Nephron (organoid): ENCODE results near the gene KLHL22.
A peak's percentile ranks its signal among the peaks of the same experiment; 100 is the strongest.

Source experiments
- H3K27ac Mint-ChIP-seq, 3 experiments: 2 replicates each; pipeline ENCODE4 v1.8.0; 2020; ENCODE audit warnings: mixed read lengths in 3 of 3, mild to moderate bottlenecking in 2 of 3, moderate library complexity in 1 of 3
- H3K27me3 Mint-ChIP-seq: 2 replicates; pipeline ENCODE4 v1.8.0; 2021; ENCODE audit warnings: low read depth, mild to moderate bottlenecking, moderate library complexity, mixed read lengths
- H3K36me3 Mint-ChIP-seq: 2 replicates; pipeline ENCODE4 v1.8.0; 2020; ENCODE audit warnings: low read depth, mixed read lengths
- H3K4me1 Mint-ChIP-seq: 2 replicates; pipeline ENCODE4 v1.8.0; 2020; ENCODE audit warnings: mixed read lengths
- H3K4me3 Mint-ChIP-seq, 3 experiments: 2 replicates each; pipeline ENCODE4 v1.8.0; 2020; ENCODE audit warnings: mild to moderate bottlenecking in 3 of 3, mixed read lengths in 3 of 3, moderate library complexity in 2 of 3
- H3K9me3 Mint-ChIP-seq: 2 replicates; pipeline ENCODE4 v1.8.0; 2020; ENCODE audit warnings: mixed read lengths
- TF ChIP-seq, protein P1 (sequence below), 3 experiments: fragments of 200-600 bp; sonication (generic); IDR thresholded peaks; one replicate each; pipeline ENCODE4 v1.5.0; 2021; ENCODE audit warnings: antibody characterized with exemption in 3 of 3; ENCODE audit not compliant: unreplicated experiment in 3 of 3

The KLHL22 gene

DNA sequence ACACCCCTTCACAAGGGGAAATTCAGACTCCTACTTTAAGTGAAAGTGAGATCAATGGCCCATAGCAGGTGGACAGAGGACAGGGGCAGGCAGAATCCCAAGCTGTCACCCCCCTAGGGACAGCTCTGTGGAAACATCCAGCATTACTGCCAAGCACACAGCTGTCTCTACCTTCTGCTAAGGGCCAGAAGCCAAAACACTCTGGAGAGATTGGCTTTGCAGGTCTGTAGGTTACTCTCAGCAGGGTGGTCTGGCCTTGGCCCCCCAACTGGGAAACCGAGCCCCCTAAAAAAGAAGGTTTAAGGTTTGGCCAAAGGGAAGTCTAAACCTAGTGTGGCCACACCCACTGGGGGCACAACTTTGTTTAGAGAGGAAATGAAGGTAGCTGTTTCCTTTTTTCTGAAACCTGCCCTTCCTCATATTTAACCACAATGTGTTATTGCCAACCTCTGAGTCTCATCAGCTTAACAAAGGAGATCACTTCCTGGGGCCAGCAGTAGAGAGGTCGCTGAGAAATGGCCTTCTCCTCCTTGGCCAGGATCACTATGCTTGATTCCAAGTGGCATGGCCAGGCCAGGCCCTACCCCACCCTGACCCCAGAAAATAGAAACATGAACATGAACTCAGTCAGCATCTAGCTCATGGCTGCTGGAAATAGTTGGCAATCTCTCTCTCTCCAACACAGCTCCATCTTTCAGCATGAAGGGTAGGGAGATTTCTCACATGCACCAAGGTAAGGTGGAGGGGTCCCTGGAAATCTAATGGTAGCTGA, 32.1 kb downstream of the KLHL22 start:
- Mint-ChIP-seq H3K27ac (no peak overlapping the region), H3K36me3 (peaks cover 35% of the 10 kb centered on the region), H3K4me3 (no peak overlapping the region), H3K4me1 (peaks cover 26% of the 10 kb centered on the region), H3K9me3 (no peaks in the 10 kb centered on the region), H3K27me3 (no peaks in the 10 kb centered on the region)
- TF ChIP-seq, protein P1, sequence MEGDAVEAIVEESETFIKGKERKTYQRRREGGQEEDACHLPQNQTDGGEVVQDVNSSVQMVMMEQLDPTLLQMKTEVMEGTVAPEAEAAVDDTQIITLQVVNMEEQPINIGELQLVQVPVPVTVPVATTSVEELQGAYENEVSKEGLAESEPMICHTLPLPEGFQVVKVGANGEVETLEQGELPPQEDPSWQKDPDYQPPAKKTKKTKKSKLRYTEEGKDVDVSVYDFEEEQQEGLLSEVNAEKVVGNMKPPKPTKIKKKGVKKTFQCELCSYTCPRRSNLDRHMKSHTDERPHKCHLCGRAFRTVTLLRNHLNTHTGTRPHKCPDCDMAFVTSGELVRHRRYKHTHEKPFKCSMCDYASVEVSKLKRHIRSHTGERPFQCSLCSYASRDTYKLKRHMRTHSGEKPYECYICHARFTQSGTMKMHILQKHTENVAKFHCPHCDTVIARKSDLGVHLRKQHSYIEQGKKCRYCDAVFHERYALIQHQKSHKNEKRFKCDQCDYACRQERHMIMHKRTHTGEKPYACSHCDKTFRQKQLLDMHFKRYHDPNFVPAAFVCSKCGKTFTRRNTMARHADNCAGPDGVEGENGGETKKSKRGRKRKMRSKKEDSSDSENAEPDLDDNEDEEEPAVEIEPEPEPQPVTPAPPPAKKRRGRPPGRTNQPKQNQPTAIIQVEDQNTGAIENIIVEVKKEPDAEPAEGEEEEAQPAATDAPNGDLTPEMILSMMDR (IDR thresholded peaks at IDR 0.05; ENCODE audit: unreplicated experiment in 3 of 3), result no peak

DNA sequence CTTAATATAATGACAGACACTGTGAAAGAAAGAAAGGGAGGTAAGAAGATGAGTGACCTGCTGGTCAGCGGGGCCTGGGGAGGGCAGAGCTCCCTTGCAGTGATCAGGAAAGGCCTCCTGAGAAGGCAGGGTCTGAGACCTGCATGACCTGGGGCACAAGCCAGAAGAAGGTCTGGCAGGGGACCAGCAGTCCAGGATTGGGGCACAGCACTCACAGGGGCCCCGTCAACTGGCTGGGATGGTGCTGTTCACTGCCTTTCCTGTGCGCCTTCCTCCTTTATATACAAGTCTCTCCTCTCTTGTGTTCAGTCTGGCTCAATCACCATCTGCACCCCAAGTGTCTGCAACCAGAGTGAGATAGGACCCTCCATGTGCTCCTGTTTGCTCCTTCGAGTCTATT, 35.7 kb downstream of the KLHL22 start:
- Mint-ChIP-seq H3K27ac (peak overlapping the region in 1 of 3 experiments; percentile 22), H3K4me1 (peaks cover 21% of the 10 kb centered on the region), H3K4me3 (no peak overlapping the region), H3K9me3 (no peaks in the 10 kb centered on the region), H3K27me3 (no peaks in the 10 kb centered on the region), H3K36me3 (peaks cover 48% of the 10 kb centered on the region)
- TF ChIP-seq, protein P1 (IDR thresholded peaks at IDR 0.05; ENCODE audit: unreplicated experiment in 3 of 3), result no peak

DNA sequence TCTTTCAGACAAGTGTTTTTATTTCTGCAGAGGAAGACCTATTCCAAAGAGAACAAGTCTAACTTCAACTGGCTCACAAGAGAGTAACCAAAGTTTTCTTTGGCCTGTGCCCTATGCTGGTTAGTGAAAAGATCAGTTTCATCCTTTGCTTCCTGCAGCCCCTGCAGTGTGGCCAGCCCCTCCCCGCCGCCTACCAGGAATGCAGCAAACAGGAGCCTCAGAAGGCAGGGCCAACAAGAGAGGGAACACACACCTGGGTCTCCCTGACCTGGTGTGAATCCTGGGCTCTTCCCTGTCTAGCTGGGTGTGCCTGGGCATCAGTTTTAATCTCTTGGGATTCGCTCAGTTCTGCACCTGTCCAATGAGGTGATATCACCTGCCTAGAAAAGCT, 36.4 kb downstream of the KLHL22 start:
- Mint-ChIP-seq H3K36me3 (peaks cover 45% of the 10 kb centered on the region), H3K4me3 (no peak overlapping the region), H3K9me3 (no peaks in the 10 kb centered on the region), H3K27ac (peak overlapping the region in 2 of 3 experiments; percentile 14 to 22), H3K27me3 (no peaks in the 10 kb centered on the region), H3K4me1 (peaks cover 21% of the 10 kb centered on the region)
- TF ChIP-seq, protein P1 (IDR thresholded peaks at IDR 0.05; ENCODE audit: unreplicated experiment in 3 of 3), result no peak

DNA sequence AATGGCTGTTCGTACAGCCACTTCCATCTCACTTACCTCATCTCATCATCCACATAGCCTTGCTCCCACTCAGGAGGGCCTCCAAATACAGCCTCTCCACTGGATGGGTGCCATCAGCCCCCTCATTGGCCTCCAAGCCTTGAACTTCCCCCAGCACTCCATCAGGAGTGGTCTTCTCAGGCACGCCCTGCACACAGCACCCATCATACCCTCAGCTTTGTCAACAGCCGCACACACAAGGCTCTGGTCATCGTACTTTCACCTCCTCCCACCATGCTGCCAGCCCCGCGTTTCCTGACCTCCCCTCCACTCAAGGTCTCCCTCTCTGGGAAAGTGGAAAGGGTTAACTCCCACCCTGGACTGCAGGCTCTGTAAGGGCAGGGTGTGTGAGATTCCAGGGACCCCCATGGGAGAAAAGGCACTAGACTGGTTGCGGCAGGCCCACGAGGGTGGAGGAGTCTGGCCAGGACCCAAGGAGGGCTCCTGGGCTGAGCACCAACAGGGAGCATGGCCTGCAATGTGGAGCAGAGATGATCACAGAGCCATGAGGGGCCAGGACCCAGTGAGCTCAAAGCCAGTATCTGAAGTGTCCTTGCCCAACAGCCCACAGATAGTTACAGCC, 37.0 kb downstream of the KLHL22 start:
- TF ChIP-seq, protein P1 (IDR thresholded peaks at IDR 0.05; ENCODE audit: unreplicated experiment in 3 of 3), result no peak
- H3K4me1 Mint-ChIP-seq, result peaks cover 21% of the 10 kb centered on the region
- no peaks in the 10 kb centered on the region for H3K27me3 Mint-ChIP-seq
- no peak overlapping the region for H3K4me3 Mint-ChIP-seq
- H3K36me3 Mint-ChIP-seq, result peaks cover 40% of the 10 kb centered on the region
- H3K27ac Mint-ChIP-seq, result no peak overlapping the region
- H3K9me3 Mint-ChIP-seq, result no peaks in the 10 kb centered on the region

DNA sequence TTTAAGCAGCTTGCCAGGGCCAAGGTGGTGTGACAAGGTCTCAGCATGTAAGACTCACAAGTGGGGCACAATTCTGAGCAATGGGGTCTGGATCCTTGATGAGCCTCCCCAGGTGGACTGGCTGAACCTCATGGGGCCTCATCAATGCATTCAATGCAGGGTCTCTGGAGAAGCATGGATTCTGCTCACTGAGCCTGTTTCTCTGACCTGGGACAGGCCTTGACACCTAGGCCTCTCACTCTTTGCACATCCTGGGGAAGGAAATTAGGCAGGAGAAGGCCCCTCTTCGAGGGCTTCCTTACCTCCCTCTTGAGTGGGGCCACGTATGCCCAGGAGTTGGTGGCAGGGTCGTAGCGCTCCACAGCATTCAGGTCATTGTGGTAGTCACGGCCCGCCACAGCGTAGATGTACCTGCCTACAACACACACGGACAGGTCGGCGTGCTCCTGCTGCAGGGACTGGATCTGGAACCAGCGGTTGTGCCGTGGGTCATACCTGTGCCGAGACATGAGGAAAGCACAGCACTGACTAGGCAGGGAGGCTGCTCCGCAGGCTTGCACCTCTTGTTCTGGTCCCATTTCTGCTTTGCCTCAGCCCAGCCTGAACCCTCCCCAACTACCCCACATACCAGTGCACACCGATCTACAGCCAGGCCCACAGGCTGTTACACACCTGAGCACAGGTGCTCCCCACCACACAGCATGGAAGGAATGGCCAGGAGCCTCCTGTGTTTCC, 37.9 kb downstream of the KLHL22 start:
- no peaks in the 10 kb centered on the region for H3K9me3 Mint-ChIP-seq
- TF ChIP-seq, protein P1 (IDR thresholded peaks at IDR 0.05; ENCODE audit: unreplicated experiment in 3 of 3), result no peak
- H3K27ac Mint-ChIP-seq, result no peak overlapping the region
- peaks cover 42% of the 10 kb centered on the region for H3K36me3 Mint-ChIP-seq
- no peaks in the 10 kb centered on the region for H3K27me3 Mint-ChIP-seq
- peaks cover 21% of the 10 kb centered on the region for H3K4me1 Mint-ChIP-seq
- no peak overlapping the region for H3K4me3 Mint-ChIP-seq
